SK-N-SH treated with all-trans-retinoic acid at 6 μM for 48 hours (cell line): ENCODE data around the gene CDH20.

Experiments
- ATAC-seq: fragments of 200-7000 bp; cut with Tn5 transposase; 3 replicates; pipeline ENCODE4 v1.9.1; 2020; ENCODE audit warnings: mild to moderate bottlenecking, moderate library complexity
- ARNTL ChIP-seq: fragments of 450-650 bp; formaldehyde crosslinking; IDR thresholded peaks from 2 replicates; pipeline ENCODE4 v1.5.0; 2020; ENCODE audit warnings: low read depth, mild to moderate bottlenecking, moderate library complexity, borderline replicate concordance
- BACH2 ChIP-seq: fragments of 250-450 bp; sonication (Bioruptor Pico); IDR thresholded peaks from 2 replicates; pipeline ENCODE4 v1.9.0; 2021; ENCODE audit warnings: mild to moderate bottlenecking, borderline replicate concordance
- CREB5 ChIP-seq: fragments of 250-450 bp; sonication (Bioruptor Pico); IDR thresholded peaks from 2 replicates; pipeline ENCODE4 v1.5.1; 2020; ENCODE audit warnings: low read depth, mild to moderate bottlenecking, moderate library complexity
- CSDC2 ChIP-seq: fragments of 250-450 bp; sonication (Bioruptor Pico); IDR thresholded peaks from 2 replicates; pipeline ENCODE4 v1.5.0; 2020; ENCODE audit warnings: mild to moderate bottlenecking, moderate library complexity
- CSRNP3 ChIP-seq: fragments of 250-450 bp; sonication (Bioruptor Pico); IDR thresholded peaks from 2 replicates; pipeline ENCODE4 v1.5.1; 2021; ENCODE audit warnings: mild to moderate bottlenecking, moderate library complexity
- ESRRG ChIP-seq: fragments of 250-450 bp; sonication (Bioruptor Pico); IDR thresholded peaks from 2 replicates; pipeline ENCODE4 v1.6.1; 2021; ENCODE audit warnings: mild to moderate bottlenecking
- GLIS3 ChIP-seq: fragments of 250-450 bp; sonication (Bioruptor Pico); IDR thresholded peaks from 2 replicates; pipeline ENCODE4 v1.5.0; 2020; ENCODE audit warnings: mild to moderate bottlenecking, moderate library complexity
- OSR1 ChIP-seq: fragments of 250-450 bp; sonication (Bioruptor Pico); IDR thresholded peaks from 2 replicates; pipeline ENCODE4 v1.8.0; 2022; ENCODE audit warnings: moderate library complexity, mild to moderate bottlenecking, inconsistent platforms
- PPARA ChIP-seq: fragments of 250-450 bp; sonication (Bioruptor Pico); IDR thresholded peaks from 2 replicates; pipeline ENCODE4 v1.5.0; 2020; ENCODE audit warnings: mild to moderate bottlenecking, borderline replicate concordance
- RARB ChIP-seq: fragments of 250-450 bp; sonication (Bioruptor Pico); IDR thresholded peaks from 2 replicates; pipeline ENCODE4 v1.8.0; 2021; ENCODE audit warnings: mild to moderate bottlenecking, moderate library complexity
- SNAI2 ChIP-seq: fragments of 250-450 bp; sonication (Bioruptor Pico); IDR thresholded peaks from 2 replicates; pipeline ENCODE4 v1.5.0; 2020; ENCODE audit warnings: mild to moderate bottlenecking, moderate library complexity
- TCF4 ChIP-seq: fragments of 250-450 bp; sonication (Bioruptor Pico); IDR thresholded peaks from 2 replicates; pipeline ENCODE4 v1.8.0; 2021; ENCODE audit warnings: mild to moderate bottlenecking, moderate library complexity, borderline replicate concordance
- TOX ChIP-seq: fragments of 250-450 bp; sonication (Bioruptor Pico); IDR thresholded peaks from 2 replicates; pipeline ENCODE4 v1.8.0; 2021; ENCODE audit warnings: mild to moderate bottlenecking, moderate library complexity, borderline replicate concordance
- TSHZ2 ChIP-seq: fragments of 250-450 bp; sonication (Bioruptor Pico); IDR thresholded peaks from 2 replicates; pipeline ENCODE4 v1.5.0; 2020; ENCODE audit warnings: mild to moderate bottlenecking, moderate library complexity
- ZC3H10 ChIP-seq: fragments of 250-450 bp; sonication (Bioruptor Pico); IDR thresholded peaks from 2 replicates; pipeline ENCODE4 v1.5.1; 2021; ENCODE audit warnings: mild to moderate bottlenecking, moderate library complexity
- ZFP3 ChIP-seq: fragments of 250-450 bp; sonication (Bioruptor Pico); IDR thresholded peaks from 2 replicates; pipeline ENCODE4 v1.5.0; 2020; ENCODE audit warnings: mild to moderate bottlenecking, moderate library complexity
- ZNF565 ChIP-seq: fragments of 450-650 bp; formaldehyde crosslinking; conservative IDR thresholded peaks from 2 replicates; pipeline ENCODE4 v1.5.0; 2020; ENCODE audit warnings: low read depth, mild to moderate bottlenecking, moderate library complexity
- ZNF70 ChIP-seq: fragments of 450-650 bp; formaldehyde crosslinking; IDR thresholded peaks from 2 replicates; pipeline ENCODE4 v1.5.0; 2020; ENCODE audit warnings: mild to moderate bottlenecking, moderate library complexity
- ZNF8 ChIP-seq: fragments of 450-650 bp; formaldehyde crosslinking; IDR thresholded peaks from 2 replicates; pipeline ENCODE4 v1.5.0; 2020; ENCODE audit warnings: mild to moderate bottlenecking, moderate library complexity

Gene CDH20

GRCh38 chr18:61333271-61333745 lies at the start of gene CDH20:
TSS of gene CDH20 (plus strand) at chr18:61333430.
- ATAC-seq = peak; percentile 39
- no peak for TF ChIP-seq PPARA (CRISPR knock-in tag)
- no peak for TF ChIP-seq SNAI2 (CRISPR knock-in tag)
- no peak for TF ChIP-seq ESRRG (CRISPR knock-in tag)
- no peak for TF ChIP-seq TSHZ2 (CRISPR knock-in tag)
- no peak for TF ChIP-seq ZNF8 (CRISPR knock-in tag)
- TF ChIP-seq OSR1 = no peak
- TF ChIP-seq GLIS3 (CRISPR knock-in tag) = no peak
- no peak for TF ChIP-seq BACH2 (CRISPR knock-in tag)

- TF ChIP-seq ESRRG (CRISPR knock-in tag) (no peak), ZNF8 (CRISPR knock-in tag) (no peak), SNAI2 (CRISPR knock-in tag) (no peak), RARB (CRISPR knock-in tag) (no peak), TOX (CRISPR knock-in tag) (no peak), GLIS3 (CRISPR knock-in tag) (no peak), ZC3H10 (CRISPR knock-in tag) (no peak)
- TF ChIP-seq, all 23 proteins: peak for 0
- ATAC-seq = no peak
Measured at GRCh38 chr18:61284039-61284438, 49.2 kb upstream of the CDH20 start.

GRCh38 chr18:61285777-61286176 lies 47.5 kb upstream of the CDH20 start:
- no peak for ATAC-seq
- TF ChIP-seq CSRNP3 (no peak), RARB (CRISPR knock-in tag) (no peak), ZFP3 (no peak)

- no peak for ATAC-seq
- TF ChIP-seq CREB5 (CRISPR knock-in tag) (no peak), ZFP3 (no peak), CSDC2 (CRISPR knock-in tag) (no peak), ARNTL (CRISPR knock-in tag) (no peak), SNAI2 (CRISPR knock-in tag) (no peak), OSR1 (no peak), PPARA (CRISPR knock-in tag) (no peak), TSHZ2 (CRISPR knock-in tag) (no peak), ZNF565 (CRISPR knock-in tag) (no peak), TCF4 (CRISPR knock-in tag) (no peak), BACH2 (CRISPR knock-in tag) (no peak), CSRNP3 (no peak), ZNF70 (CRISPR knock-in tag) (no peak)
Measured at GRCh38 chr18:61286867-61287266, 46.4 kb upstream of the CDH20 start.
